Nephron progenitor cell (in vitro differentiated cells): ENCODE data around the gene C3orf33.
A peak's percentile ranks its signal among the peaks of the same experiment; 100 is the strongest.

Experiments
- DNase-seq: peaks from one replicate; pipeline ENCODE4 v3.0.0; 2021
- H3K27ac Mint-ChIP-seq: 2 replicates; pipeline ENCODE4 v1.8.0; 2021; ENCODE audit warnings: mild to moderate bottlenecking, moderate library complexity, mixed read lengths
- H3K27me3 Mint-ChIP-seq: 2 replicates; pipeline ENCODE4 v1.8.0; 2021; ENCODE audit warnings: mild to moderate bottlenecking, low read depth, mixed read lengths; ENCODE audit not compliant: poor library complexity
- H3K36me3 Mint-ChIP-seq: 2 replicates; pipeline ENCODE4 v1.8.0; 2021; ENCODE audit warnings: low read depth, mixed read lengths
- H3K4me1 Mint-ChIP-seq: 2 replicates; pipeline ENCODE4 v1.8.0; 2021; ENCODE audit warnings: mixed read lengths
- H3K4me3 Mint-ChIP-seq: 2 replicates; pipeline ENCODE4 v1.8.0; 2021; ENCODE audit warnings: mild to moderate bottlenecking, moderate library complexity, mixed read lengths
- H3K9me3 Mint-ChIP-seq: 2 replicates; pipeline ENCODE4 v1.8.0; 2021; ENCODE audit warnings: mild to moderate bottlenecking, moderate library complexity, mixed read lengths
- CTCF ChIP-seq: fragments of 200-600 bp; sonication (generic); IDR thresholded peaks from 2 replicates; pipeline ENCODE4 v1.5.0; 2021; ENCODE audit warnings: antibody characterized with exemption

C3orf33 gene

GRCh38 chr3:155809181-155809580, 3.1 kb upstream of the C3orf33 start:
- Mint-ChIP-seq H3K27me3 (peaks cover 14% of the 10 kb centered on the region), H3K4me3 (no peak overlapping the region), H3K27ac (no peak overlapping the region), H3K9me3 (peaks cover 4% of the 10 kb centered on the region), H3K4me1 (peaks cover 13% of the 10 kb centered on the region), H3K36me3 (peaks cover 9% of the 10 kb centered on the region)
- no peak for TF ChIP-seq CTCF
- no peak for DNase-seq

GRCh38 chr3:155807823-155808222, 1.7 kb upstream of the C3orf33 start:
- Mint-ChIP-seq H3K36me3 (peaks cover 18% of the 10 kb centered on the region), H3K4me3 (no peak overlapping the region), H3K27ac (no peak overlapping the region), H3K4me1 (peaks cover 13% of the 10 kb centered on the region), H3K27me3 (peaks cover 14% of the 10 kb centered on the region), H3K9me3 (no peaks in the 10 kb centered on the region)
- no peak for TF ChIP-seq CTCF
- no peak for DNase-seq

DNA sequence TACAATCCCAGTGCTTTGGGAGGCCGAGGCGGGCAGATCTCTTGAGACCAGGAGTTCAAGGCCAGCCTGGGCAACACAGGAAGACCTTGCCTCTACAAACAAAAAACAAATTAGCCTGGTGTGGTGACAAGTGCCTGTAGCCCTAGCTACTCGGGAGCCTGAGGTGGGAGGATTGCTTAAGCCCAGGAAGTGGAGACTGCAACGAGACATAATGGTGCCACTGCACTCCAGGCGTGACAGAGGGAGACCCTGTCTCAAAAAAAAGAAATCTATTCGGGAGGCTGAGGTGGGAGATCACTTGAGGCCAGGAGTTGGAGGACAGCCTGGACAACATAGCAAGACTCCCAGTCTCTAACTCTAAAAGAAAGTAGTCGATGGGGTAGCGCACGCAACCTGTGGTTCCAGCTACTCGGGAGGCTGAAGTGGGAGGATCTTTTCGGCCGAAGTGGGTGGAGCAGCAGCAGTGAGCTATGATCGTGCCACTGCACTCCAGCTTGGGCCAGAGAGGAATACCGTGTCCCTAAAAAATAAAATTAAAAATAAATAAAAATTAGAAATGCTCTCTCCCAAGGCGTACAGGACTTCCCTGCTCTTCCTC, 775 bp downstream of the C3orf33 start:
- no peak for TF ChIP-seq CTCF
- H3K4me1 Mint-ChIP-seq: peaks cover 13% of the 10 kb centered on the region
- H3K9me3 Mint-ChIP-seq: no peaks in the 10 kb centered on the region
- peak; percentile 13 for DNase-seq
- peaks cover 43% of the 10 kb centered on the region for H3K36me3 Mint-ChIP-seq
- H3K27me3 Mint-ChIP-seq: peaks cover 14% of the 10 kb centered on the region
- H3K4me3 Mint-ChIP-seq: peak overlapping the region; percentile 88
- no peak overlapping the region for H3K27ac Mint-ChIP-seq

DNA sequence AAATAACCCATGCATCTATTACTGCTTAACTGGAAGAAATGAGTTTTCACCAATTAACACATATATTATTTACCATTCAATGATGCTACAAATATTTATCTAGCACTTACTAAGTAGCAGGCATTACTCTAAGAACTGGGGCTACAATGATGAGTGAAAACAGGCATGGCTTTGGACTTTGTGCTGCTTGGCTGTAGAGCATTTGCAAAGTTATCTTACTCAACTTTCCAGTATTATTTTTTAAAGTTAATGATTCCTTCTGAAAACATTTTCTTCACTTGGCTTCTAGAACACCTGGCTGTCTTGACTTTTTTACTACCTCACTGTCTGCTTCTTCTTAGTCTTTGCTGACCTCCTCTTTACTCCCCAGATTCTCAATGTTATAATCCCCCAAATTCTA, 1.8 kb downstream of the C3orf33 start:
- no peaks in the 10 kb centered on the region for H3K9me3 Mint-ChIP-seq
- H3K36me3 Mint-ChIP-seq: peaks cover 53% of the 10 kb centered on the region
- H3K4me1 Mint-ChIP-seq: peaks cover 13% of the 10 kb centered on the region
- peaks cover 14% of the 10 kb centered on the region for H3K27me3 Mint-ChIP-seq
- no peak for DNase-seq
- H3K4me3 Mint-ChIP-seq: peak overlapping the region; percentile 88
- H3K27ac Mint-ChIP-seq: no peak overlapping the region
- no peak for TF ChIP-seq CTCF

DNA sequence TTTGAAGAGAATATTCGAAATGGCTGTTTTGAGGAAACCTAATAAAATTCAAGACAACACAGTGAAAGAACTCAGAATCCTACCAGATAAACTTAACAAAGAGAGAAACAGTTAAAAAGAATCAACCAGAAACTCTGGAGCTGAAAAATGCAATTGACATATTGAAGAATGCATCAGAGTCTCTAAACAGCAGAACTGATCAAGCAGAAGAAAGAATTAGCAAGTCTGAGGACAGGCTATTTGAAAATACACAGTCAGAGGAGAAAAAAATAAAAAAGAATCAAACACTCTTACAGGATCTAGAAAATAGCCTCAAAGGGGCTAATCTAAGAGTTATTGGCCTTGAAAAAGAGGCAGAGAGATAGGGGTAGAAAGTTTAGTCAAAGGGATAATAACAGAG, 13.5 kb downstream of the C3orf33 start:
- H3K9me3 Mint-ChIP-seq: peaks cover 51% of the 10 kb centered on the region
- peaks cover 6% of the 10 kb centered on the region for H3K27me3 Mint-ChIP-seq
- no peak for TF ChIP-seq CTCF
- H3K36me3 Mint-ChIP-seq: peaks cover 83% of the 10 kb centered on the region
- H3K4me1 Mint-ChIP-seq: peaks cover 4% of the 10 kb centered on the region
- H3K4me3 Mint-ChIP-seq: no peak overlapping the region
- no peak overlapping the region for H3K27ac Mint-ChIP-seq
- no peak for DNase-seq

- peaks cover 4% of the 10 kb centered on the region for H3K4me1 Mint-ChIP-seq
- H3K9me3 Mint-ChIP-seq: peaks cover 38% of the 10 kb centered on the region
- DNase-seq: no peak
- H3K4me3 Mint-ChIP-seq: no peak overlapping the region
- H3K36me3 Mint-ChIP-seq: peaks cover 70% of the 10 kb centered on the region
- H3K27ac Mint-ChIP-seq: no peak overlapping the region
- peaks cover 6% of the 10 kb centered on the region for H3K27me3 Mint-ChIP-seq
- TF ChIP-seq CTCF: no peak
Measured at GRCh38 chr3:155791190-155791589, 14.9 kb downstream of the C3orf33 start.
